Measurements from ENCODE around the gene CKS1B.

GRCh38 chr1:154956544-154956941, 17.9 kb upstream of the CKS1B start:
- TF ChIP-seq POLR2AphosphoS5 (IDR thresholded peaks at IDR 0.05) (no peak), CTCF (IDR thresholded peaks at IDR 0.05) (no peak), EP300 (IDR thresholded peaks at IDR 0.05) (no peak), POLR2A (IDR thresholded peaks at IDR 0.05) (no peak)

All from sigmoid colon (tissue), 4 donors.